D721Med (cell line): ENCODE results near the gene APOBEC3F.

Experiments used
- DNase-seq: peaks from one replicate; pipeline ENCODE4 v3.0.0; 2011; ENCODE audit warnings: low spot score; ENCODE audit not compliant: insufficient read length
- FAIRE-seq: peaks from 2 replicates; lab custom pipeline; 2011; peaks lifted over from hg19 to GRCh38; lab: Jason Lieb, UNC
- CTCF ChIP-seq: IDR thresholded peaks from 2 replicates; pipeline ENCODE4 v1.5.1; 2012; ENCODE audit warnings: mild to moderate bottlenecking, control low read depth; ENCODE audit not compliant: insufficient read depth; ENCODE audit errors: missing control alignments

The APOBEC3F gene

DNA sequence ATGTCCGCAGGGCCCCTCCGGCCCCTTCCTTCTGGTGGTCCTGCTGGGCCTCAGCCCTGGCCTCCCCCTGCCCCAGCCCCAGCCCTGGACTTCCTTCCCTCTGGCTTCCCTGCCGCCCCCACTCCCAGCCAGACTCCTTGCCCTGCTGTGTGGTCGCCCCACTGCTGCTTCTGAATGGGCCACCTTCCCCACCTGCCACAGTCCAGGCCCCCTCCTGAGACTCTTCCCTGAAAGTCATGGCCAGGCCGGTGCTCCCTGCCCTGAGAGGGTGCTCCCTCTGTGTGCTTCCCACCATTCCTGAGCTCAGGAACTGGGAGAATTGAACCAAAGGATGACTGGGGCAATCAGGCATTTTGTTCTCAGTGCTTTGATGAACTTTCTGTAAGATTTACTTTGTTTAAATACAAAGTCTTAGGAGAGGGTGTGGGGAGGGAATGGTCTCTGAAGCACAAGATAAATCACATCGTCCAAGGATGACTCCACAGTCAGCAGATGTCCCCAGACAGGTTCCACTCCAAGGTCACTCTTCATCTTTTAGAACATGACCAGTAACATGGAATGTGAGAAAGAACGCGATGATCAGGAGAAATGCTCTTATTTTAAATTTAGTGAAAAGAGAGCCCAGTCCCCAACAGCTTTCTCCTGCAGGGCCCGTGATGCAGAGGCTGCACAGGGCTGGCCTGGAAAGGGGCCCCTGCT lies 19.0 kb upstream of the APOBEC3F start:
- DNase-seq (no peak), FAIRE-seq (no peak)
- TF ChIP-seq CTCF: no peak

- no peak for FAIRE-seq
- DNase-seq: no peak
- TF ChIP-seq CTCF: no peak
Measured at GRCh38 chr22:39024519-39025308, 15.9 kb upstream of the APOBEC3F start.

GRCh38 chr22:39026509-39027150 lies 14.0 kb upstream of the APOBEC3F start:
- FAIRE-seq: no peak

DNA sequence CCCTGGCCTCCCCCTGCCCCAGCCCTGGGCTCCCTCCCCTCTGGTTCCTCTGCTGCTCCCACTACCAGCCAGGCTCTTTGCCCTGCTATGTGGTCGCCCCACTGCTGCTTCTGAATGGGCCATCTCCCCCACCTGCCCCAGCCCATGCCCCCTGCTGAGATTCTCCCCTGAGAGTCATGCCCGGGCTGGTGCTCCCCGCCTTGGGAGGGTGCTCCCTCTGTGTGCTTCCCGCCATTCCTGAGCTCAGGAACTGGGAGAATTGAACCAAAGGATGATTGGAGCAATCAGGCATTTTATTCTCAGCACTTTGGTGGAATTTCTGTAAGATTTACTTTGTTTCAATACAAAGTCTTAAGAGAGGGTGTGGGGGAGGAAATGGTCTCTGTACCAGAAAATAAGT lies 12.9 kb upstream of the APOBEC3F start:
- no peak for TF ChIP-seq CTCF
- FAIRE-seq (no peak), DNase-seq (no peak)

More at GRCh38 chr22:39026509-39027150, 14.0 kb upstream of the APOBEC3F start:
- no peak for TF ChIP-seq CTCF
- DNase-seq: no peak

GRCh38 chr22:39028281-39028680 lies 12.4 kb upstream of the APOBEC3F start:
- TF ChIP-seq CTCF: no peak
- no peak for FAIRE-seq
- DNase-seq: no peak

- DNase-seq (no peak), FAIRE-seq (no peak)
- no peak for TF ChIP-seq CTCF
Measured at GRCh38 chr22:39029227-39029626, 11.4 kb upstream of the APOBEC3F start.
